ENCODE measurements around the gene GRM8. TPM values are rescaled to one million over a fixed set of nuclear protein-coding genes. Genes with fewer than 3 reads are reported as not detected.

The GRM8 gene
- total RNA-seq, 1 experiment from 2014 or later: not detected

DNA sequence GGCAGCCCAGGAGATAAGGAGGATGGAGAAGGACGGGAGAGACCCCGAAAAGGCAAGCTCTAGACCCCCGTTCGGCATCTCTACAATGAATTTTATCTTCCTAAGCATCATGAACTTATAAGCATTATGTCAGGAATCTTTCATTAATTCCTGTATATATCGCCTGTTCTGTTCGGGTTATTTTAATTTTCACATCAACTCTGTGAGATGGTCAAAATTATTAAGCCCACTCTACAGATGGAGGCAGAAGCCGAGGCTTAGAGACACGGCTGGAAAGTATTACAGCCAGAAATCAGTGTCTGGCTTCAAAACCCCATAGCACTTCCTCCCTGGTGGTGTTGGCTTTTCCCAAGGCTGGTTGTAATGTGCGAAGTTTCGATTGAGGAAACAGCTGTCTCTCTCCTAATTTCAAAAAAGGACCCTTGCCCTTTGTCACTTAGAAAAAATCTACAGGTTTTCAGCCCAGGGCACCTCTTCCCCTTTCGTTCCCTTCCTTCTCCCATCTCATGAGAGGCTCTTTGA lies 1.5 kb upstream of the GRM8 start:
- in situ Hi-C loops (cut with HindIII; ENCODE audit: low pct_unique_long_range_greater_than_20kb, low sequenced_read_pairs) (no loop called here), intact Hi-C loops (cut with micrococcal nuclease; ENCODE audit: unreplicated experiment) (loop anchor here (2.0 to 10.0 kb wide), 2 partner anchors 261 to 451 kb away; no protein-coding TSS in a partner anchor)
- CTCF ChIA-PET: interaction anchor here (0.7 kb wide), 1 partner anchor 1193 kb away, joined by 5 read pairs; no protein-coding TSS in a partner anchor
- Histone ChIP-seq H3K4me1 (ENCODE audit: control insufficient read depth, insufficient read depth, low read length) (peaks cover 12% of the 10 kb centered on the region), H3K4me3 (ENCODE audit: low read depth in 2 of 2, low read length in 2 of 2) (peak overlapping the region in 1 of 2 experiments; percentile 58; a peak in 2 of 4 replicates), H3K27me3 (ENCODE audit: control insufficient read depth, insufficient read depth, low read length) (peaks cover 32% of the 10 kb centered on the region), H3K27ac (ENCODE audit: low read length) (no peak overlapping the region), H3K36me3 (ENCODE audit: control insufficient read depth, insufficient read depth, low read length) (no peaks in the 10 kb centered on the region; the same call in 1 of the 2 replicates), H3K9me3 (ENCODE audit: control insufficient read depth, insufficient read depth, low read depth, low read length) (no peaks in the 10 kb centered on the region)
- BruUV-seq (replicated peaks): no TSS peak
- POLR2A ChIA-PET: no interaction called here
- ATAC-seq (no peak), DNase-seq (ENCODE audit: low read depth, low spot score) (no peak)
- TF ChIP-seq, protein P1, sequence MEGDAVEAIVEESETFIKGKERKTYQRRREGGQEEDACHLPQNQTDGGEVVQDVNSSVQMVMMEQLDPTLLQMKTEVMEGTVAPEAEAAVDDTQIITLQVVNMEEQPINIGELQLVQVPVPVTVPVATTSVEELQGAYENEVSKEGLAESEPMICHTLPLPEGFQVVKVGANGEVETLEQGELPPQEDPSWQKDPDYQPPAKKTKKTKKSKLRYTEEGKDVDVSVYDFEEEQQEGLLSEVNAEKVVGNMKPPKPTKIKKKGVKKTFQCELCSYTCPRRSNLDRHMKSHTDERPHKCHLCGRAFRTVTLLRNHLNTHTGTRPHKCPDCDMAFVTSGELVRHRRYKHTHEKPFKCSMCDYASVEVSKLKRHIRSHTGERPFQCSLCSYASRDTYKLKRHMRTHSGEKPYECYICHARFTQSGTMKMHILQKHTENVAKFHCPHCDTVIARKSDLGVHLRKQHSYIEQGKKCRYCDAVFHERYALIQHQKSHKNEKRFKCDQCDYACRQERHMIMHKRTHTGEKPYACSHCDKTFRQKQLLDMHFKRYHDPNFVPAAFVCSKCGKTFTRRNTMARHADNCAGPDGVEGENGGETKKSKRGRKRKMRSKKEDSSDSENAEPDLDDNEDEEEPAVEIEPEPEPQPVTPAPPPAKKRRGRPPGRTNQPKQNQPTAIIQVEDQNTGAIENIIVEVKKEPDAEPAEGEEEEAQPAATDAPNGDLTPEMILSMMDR (IDR thresholded peaks at IDR 0.05): peak; percentile 81
- TF ChIP-seq TCF7L2 (IDR thresholded peaks at IDR 0.05; ENCODE audit: low read depth, low read length): no peak

DNA sequence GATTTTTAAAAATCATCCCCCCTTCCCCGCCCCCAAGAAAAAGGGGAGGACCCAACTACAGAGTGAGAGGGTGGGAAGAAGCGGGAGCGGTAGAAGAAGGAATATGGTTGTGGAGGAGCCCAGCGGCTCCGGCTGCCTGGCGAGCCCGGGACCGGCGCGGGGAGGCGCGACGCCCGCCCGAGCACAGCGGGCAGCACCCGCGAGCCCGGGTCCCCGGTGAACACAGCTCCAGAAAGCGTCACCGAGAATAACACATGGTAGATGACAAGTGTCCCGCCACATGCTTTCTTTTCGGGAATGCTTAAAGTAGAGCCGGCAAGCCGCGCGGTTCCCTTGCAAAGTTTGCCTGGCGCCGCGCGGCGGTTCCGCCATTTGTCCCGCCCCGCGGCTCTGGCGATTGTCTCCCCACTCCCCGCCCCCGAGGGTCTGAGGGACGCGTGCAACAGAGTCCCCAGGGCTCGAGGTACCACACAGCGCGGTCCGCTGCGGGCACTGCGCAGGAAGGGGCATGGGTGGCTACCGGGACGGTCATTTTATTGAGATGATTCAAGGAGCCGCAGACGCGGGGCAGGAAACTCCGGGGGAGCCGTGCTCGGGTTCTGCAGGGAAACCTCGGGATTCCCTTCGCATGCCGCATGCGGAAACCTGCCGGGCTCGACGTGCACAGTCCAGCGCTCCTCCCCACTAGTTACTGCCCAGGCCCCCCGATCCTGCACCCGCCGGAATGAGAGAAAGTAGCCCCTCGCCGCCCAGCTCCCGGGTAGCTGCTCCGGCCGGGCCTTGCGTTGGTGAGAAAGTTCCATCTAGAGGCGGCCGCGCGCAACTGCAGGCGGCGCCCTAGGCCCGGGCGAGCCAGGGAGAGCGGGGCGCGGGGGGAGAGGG lies 781 bp upstream of the GRM8 start:
- H3K27ac ChIP-seq (ENCODE audit: low read length): no peak overlapping the region
- peaks cover 12% of the 10 kb centered on the region for H3K4me1 ChIP-seq (ENCODE audit: control insufficient read depth, insufficient read depth, low read length)
- H3K4me3 ChIP-seq (ENCODE audit: low read depth in 2 of 2, low read length in 2 of 2): peak overlapping the region; percentile 58 to 83
- intact Hi-C loops (cut with micrococcal nuclease; ENCODE audit: unreplicated experiment): loop anchor here (2.0 to 10.0 kb wide), 2 partner anchors 261 to 451 kb away; no protein-coding TSS in a partner anchor
- POLR2A ChIA-PET: no interaction called here
- DNase-seq (ENCODE audit: low read depth, low spot score) (peak; percentile 15), ATAC-seq (peak; percentile 90)
- BruUV-seq (replicated peaks): no TSS peak
- TF ChIP-seq SIN3A (IDR thresholded peaks at IDR 0.05; ENCODE audit: borderline replicate concordance, insufficient read depth, low read depth, low read length) (no peak), TCF7L2 (IDR thresholded peaks at IDR 0.05; ENCODE audit: low read depth, low read length) (no peak), REST (IDR thresholded peaks at IDR 0.05; ENCODE audit: insufficient read depth in 1 of 2, low read depth in 2 of 2, low read length in 1 of 2) (no peak), POLR2AphosphoS5 (IDR thresholded peaks at IDR 0.05; ENCODE audit: low read depth, low read length) (no peak)
- TF ChIP-seq, protein P1 (IDR thresholded peaks at IDR 0.05): peak; percentile 98
- no peaks in the 10 kb centered on the region for H3K9me3 ChIP-seq (ENCODE audit: control insufficient read depth, insufficient read depth, low read depth, low read length)
- CTCF ChIA-PET: interaction anchor here (0.5 to 0.7 kb wide), 2 partner anchors 65 to 1192 kb away, joined by 3 to 5 read pairs; no protein-coding TSS in a partner anchor
- in situ Hi-C loops (cut with HindIII; ENCODE audit: low pct_unique_long_range_greater_than_20kb, low sequenced_read_pairs): no loop called here
- H3K36me3 ChIP-seq (ENCODE audit: control insufficient read depth, insufficient read depth, low read length): no peaks in the 10 kb centered on the region; the same call in 1 of the 2 replicates
- H3K27me3 ChIP-seq (ENCODE audit: control insufficient read depth, insufficient read depth, low read length): peaks cover 38% of the 10 kb centered on the region
